Tibial nerve (tissue), 4 donors: ENCODE results near the gene ZFPM1.
A peak's percentile ranks its signal among the peaks of the same experiment; 100 is the strongest.

ENCODE experiments used
- CTCF ChIP-seq, 5 experiments: fragments of 200-600 bp in 3 of 5; fragments of 450-650 bp in 2 of 5; sonication (generic) in 3 of 5; IDR thresholded peaks; one replicate each; pipeline ENCODE4 v1.5.1; 2016 to 2019; ENCODE audit warnings: antibody characterized with exemption in 5 of 5, mild to moderate bottlenecking in 3 of 5, moderate library complexity in 2 of 5
- EP300 ChIP-seq, 2 donors: sonication (generic); formaldehyde crosslinking; IDR thresholded peaks; one replicate each; pipeline ENCODE4 v1.6.1; 2017; ENCODE audit warnings: antibody characterized with exemption in 2 of 2, mild to moderate bottlenecking in 1 of 2
- POLR2A ChIP-seq, 2 donors: fragments of 450-650 bp; IDR thresholded peaks; one replicate each; pipeline ENCODE4 v1.6.1; 2017; ENCODE audit warnings: antibody characterized with exemption in 2 of 2, mild to moderate bottlenecking in 2 of 2, moderate library complexity in 2 of 2

- TF ChIP-seq CTCF (IDR thresholded peaks at IDR 0.05): peak; percentile 27 to 52 (median 47)
- TF ChIP-seq POLR2A (IDR thresholded peaks at IDR 0.05): no peak
- no peak for TF ChIP-seq EP300 (IDR thresholded peaks at IDR 0.05)
These were observed 105.7 kb downstream of the ZFPM1 start for GRCh38 chr16:88558457-88559442.
